ENCODE data around the gene SERPINA9.

- TF ChIP-seq EZH2 (IDR thresholded peaks at IDR 0.05; ENCODE audit: insufficient read depth, poor library complexity, severe bottlenecking) = no peak
- no peak for TF ChIP-seq EZH2phosphoT487 (IDR thresholded peaks at IDR 0.05; ENCODE audit: insufficient read depth, low read depth)
Observed at GRCh38 chr14:94439453-94440057, 36.4 kb downstream of the SERPINA9 start.

All from GM23248 (cell line).